ENCODE measurements around the gene KRTAP5-8. TPM values are rescaled to one million over a fixed set of nuclear protein-coding genes. Genes with fewer than 3 reads are reported as not detected.

KRTAP5-8 gene
- total RNA-seq, 1 experiment from 2014 or later = not detected

GRCh38 chr11:71504531-71504930 is 33.3 kb upstream of the KRTAP5-8 start:
- Histone ChIP-seq H2AK5ac (ENCODE audit: insufficient read length, low read length) (no peak overlapping the region), H4K5ac (ENCODE audit: insufficient read length, low read depth, low read length) (no peak overlapping the region), H2BK120ac (ENCODE audit: low read depth, low read length, poor library complexity, severe bottlenecking) (no peak overlapping the region), H4K8ac (replicated peaks; ENCODE audit: insufficient read length, low read depth, low read length) (no peak overlapping the region), H3K79me2 (ENCODE audit: insufficient read depth, low read length) (no peaks in the 10 kb centered on the region), H3T11ph (ENCODE audit: low read length) (no peak overlapping the region), H3K23me2 (ENCODE audit: insufficient read length, low read depth, low read length, poor library complexity, severe bottlenecking) (no peaks in the 10 kb centered on the region), H3K27me3 (ENCODE audit: insufficient read depth, low read length) (no peaks in the 10 kb centered on the region), H3K18ac (ENCODE audit: insufficient read length, low read depth, low read length) (no peak overlapping the region), H2BK20ac (ENCODE audit: low read depth, low read length, poor library complexity, severe bottlenecking) (no peak overlapping the region), H3K23ac (ENCODE audit: insufficient read length, low read depth, low read length) (no peak overlapping the region), H2BK5ac (ENCODE audit: insufficient read length, low read length) (no peak overlapping the region), H2BK12ac (ENCODE audit: insufficient read length, low read depth, low read length) (no peak overlapping the region), H3K4me1 (ENCODE audit: insufficient read depth, low read length) (no peaks in the 10 kb centered on the region; the same call in 1 of the 2 replicates), H3K4ac (ENCODE audit: low read depth, low read length) (no peak overlapping the region), H3K27ac (ENCODE audit: insufficient read length, low read depth, low read length) (no peak overlapping the region), H3K14ac (ENCODE audit: insufficient read depth, low read length) (no peak overlapping the region), H4K20me1 (ENCODE audit: control insufficient read depth, insufficient read depth, insufficient read length) (no peaks in the 10 kb centered on the region), H2AFZ (ENCODE audit: low read length) (no peak overlapping the region), H4K91ac (ENCODE audit: insufficient read length, low read depth, low read length) (no peak overlapping the region), H2BK15ac (ENCODE audit: low read depth, low read length) (no peak overlapping the region), H3K4me2 (ENCODE audit: insufficient read depth, insufficient read length, low read length) (no peak overlapping the region), H3K9me3 (ENCODE audit: control insufficient read depth, low read depth, low read length) (peaks cover 2% of the 10 kb centered on the region), H3K79me1 (ENCODE audit: insufficient read depth, low read depth, low read length, poor library complexity, severe bottlenecking) (no peaks in the 10 kb centered on the region), H3K9ac (ENCODE audit: extremely low read depth, insufficient read length, low read length) (no peak overlapping the region), H3K56ac (ENCODE audit: insufficient read length, low read depth, low read length) (no peak overlapping the region)
- no CpG with 5 or more reads among the region's 10 CpGs for WGBS (ENCODE audit: extremely low coverage, insufficient read length, low lambda C conversion rate)
- DNase-seq = no peak
- Mint-ChIP-seq H3K9me3 (peaks cover 30 to 32% of the 10 kb centered on the region in 2 experiments), H3K4me3 (0 out of 5 replicates have a peak overlapping the region, but pooled peaks of 1 of the 2 experiments have one; percentile 16), H3K4me1 (peaks cover 13 to 19% of the 10 kb centered on the region in 2 experiments), H3K27me3 (ENCODE audit: low read depth) (peaks cover 7% of the 10 kb centered on the region; the same call in 1 of the 2 replicates), H3K36me3 (ENCODE audit: insufficient read depth in 1 of 3, low read depth in 3 of 3) (peaks cover 11 to 43% (median 20%) of the 10 kb centered on the region in 3 experiments; a peak in 6 of 7 replicates), H3K27ac (peak overlapping the region in 1 of 3 experiments; percentile 2; a peak in 2 of 7 replicates)
- no peak for TF ChIP-seq CTCF (conservative IDR thresholded peaks at IDR 0.05)

All from H9 (cell line).